ENCODE data around the gene BLMH.

GRCh38 chr17:30225919-30226553, 65.7 kb downstream of the BLMH start:
- TF ChIP-seq POLR2AphosphoS5 (IDR thresholded peaks at IDR 0.05; ENCODE audit: low read depth, low read length) = no peak
- TF ChIP-seq TAF1 (IDR thresholded peaks at IDR 0.05; ENCODE audit: borderline replicate concordance, insufficient read depth, low read length) = no peak
- TF ChIP-seq, protein P1, sequence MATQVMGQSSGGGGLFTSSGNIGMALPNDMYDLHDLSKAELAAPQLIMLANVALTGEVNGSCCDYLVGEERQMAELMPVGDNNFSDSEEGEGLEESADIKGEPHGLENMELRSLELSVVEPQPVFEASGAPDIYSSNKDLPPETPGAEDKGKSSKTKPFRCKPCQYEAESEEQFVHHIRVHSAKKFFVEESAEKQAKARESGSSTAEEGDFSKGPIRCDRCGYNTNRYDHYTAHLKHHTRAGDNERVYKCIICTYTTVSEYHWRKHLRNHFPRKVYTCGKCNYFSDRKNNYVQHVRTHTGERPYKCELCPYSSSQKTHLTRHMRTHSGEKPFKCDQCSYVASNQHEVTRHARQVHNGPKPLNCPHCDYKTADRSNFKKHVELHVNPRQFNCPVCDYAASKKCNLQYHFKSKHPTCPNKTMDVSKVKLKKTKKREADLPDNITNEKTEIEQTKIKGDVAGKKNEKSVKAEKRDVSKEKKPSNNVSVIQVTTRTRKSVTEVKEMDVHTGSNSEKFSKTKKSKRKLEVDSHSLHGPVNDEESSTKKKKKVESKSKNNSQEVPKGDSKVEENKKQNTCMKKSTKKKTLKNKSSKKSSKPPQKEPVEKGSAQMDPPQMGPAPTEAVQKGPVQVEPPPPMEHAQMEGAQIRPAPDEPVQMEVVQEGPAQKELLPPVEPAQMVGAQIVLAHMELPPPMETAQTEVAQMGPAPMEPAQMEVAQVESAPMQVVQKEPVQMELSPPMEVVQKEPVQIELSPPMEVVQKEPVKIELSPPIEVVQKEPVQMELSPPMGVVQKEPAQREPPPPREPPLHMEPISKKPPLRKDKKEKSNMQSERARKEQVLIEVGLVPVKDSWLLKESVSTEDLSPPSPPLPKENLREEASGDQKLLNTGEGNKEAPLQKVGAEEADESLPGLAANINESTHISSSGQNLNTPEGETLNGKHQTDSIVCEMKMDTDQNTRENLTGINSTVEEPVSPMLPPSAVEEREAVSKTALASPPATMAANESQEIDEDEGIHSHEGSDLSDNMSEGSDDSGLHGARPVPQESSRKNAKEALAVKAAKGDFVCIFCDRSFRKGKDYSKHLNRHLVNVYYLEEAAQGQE (IDR thresholded peaks at IDR 0.05; ENCODE audit: insufficient read depth in 1 of 2, low read depth in 2 of 2, low read length in 2 of 2) = no peak
- TF ChIP-seq SIN3A (IDR thresholded peaks at IDR 0.05; ENCODE audit: borderline replicate concordance, insufficient read depth, low read length) = no peak
- no peak for TF ChIP-seq FOXP2 (optimal IDR thresholded peaks at IDR 0.05; ENCODE audit: borderline replicate concordance, extremely low read depth, extremely low read length, insufficient read depth)

Measured in PFSK-1 (cell line).